PC-3 (cell line): ENCODE measurements around the gene HCFC1. TPM values are rescaled to one million over a fixed set of nuclear protein-coding genes. Genes with fewer than 3 reads are reported as not detected.

Source experiments
- ATAC-seq: fragments of 200-7000 bp; cut with Tn5 transposase; 2 replicates; pipeline ENCODE4 v1.9.1; 2020; ENCODE audit warnings: mild to moderate bottlenecking, moderate library complexity
- BruUV-seq: library from RNA; stranded (reverse); fragments of 400-500 nt; replicated peaks from 2 replicates; lab custom pipeline; 2021; lab: Mats Ljungman, UMichigan
- CTCF ChIA-PET: fragments of 300-600 bp; sonication (Branson Sonifier 250); formaldehyde crosslinking; loops from one replicate; lab custom pipeline; 2022; ENCODE audit warnings: antibody characterized with exemption; lab: Charles Lee
- POLR2A ChIA-PET: fragments of 300-600 bp; sonication (Branson Sonifier 250); formaldehyde crosslinking; loops from one replicate; lab custom pipeline; 2022; ENCODE audit warnings: antibody characterized with exemption; ENCODE audit not compliant: unreplicated experiment; lab: Charles Lee
- DNase-seq: peaks from one replicate; pipeline ENCODE4 v3.0.0-alpha.2; 2015
- H2AFZ ChIP-seq: fragments of 300-600 bp; sonication (generic); 2 replicates; pipeline ENCODE4 v1.6.0; 2016; ENCODE audit warnings: antibody characterized with exemption, low read length
- H3F3A ChIP-seq: fragments of 300-600 bp; sonication (generic); one replicate; pipeline ENCODE4 v1.6.0; 2017; ENCODE audit warnings: antibody characterized with exemption, low read length, control low read depth, mild to moderate bottlenecking; ENCODE audit not compliant: unreplicated experiment
- H3K27ac ChIP-seq: fragments of 300-600 bp; sonication (generic); 2 replicates; pipeline ENCODE4 v1.5.1; 2016; ENCODE audit warnings: mild to moderate bottlenecking, low read length
- H3K27me3 ChIP-seq: fragments of 300-600 bp; sonication (generic); 2 replicates; pipeline ENCODE4 v1.6.1; 2016; ENCODE audit warnings: low read length, mixed read lengths
- H3K36me3 ChIP-seq: fragments of 300-600 bp; sonication (generic); 2 replicates; pipeline ENCODE4 v1.6.1; 2016; ENCODE audit warnings: low read depth, mixed run types, low read length, mixed read lengths
- H3K4me1 ChIP-seq: fragments of 300-600 bp; sonication (generic); 2 replicates; pipeline ENCODE4 v1.5.1; 2016; ENCODE audit warnings: low read length; ENCODE audit not compliant: insufficient read depth
- H3K4me2 ChIP-seq: fragments of 300-600 bp; sonication (generic); 2 replicates; pipeline ENCODE4 v1.6.0; 2016; ENCODE audit warnings: low read length
- H3K4me3 ChIP-seq: fragments of 300-600 bp; sonication (generic); 2 replicates; pipeline ENCODE4 v1.5.1; 2016; ENCODE audit warnings: mild to moderate bottlenecking, low read length, mixed read lengths
- H3K79me2 ChIP-seq: fragments of 300-600 bp; sonication (generic); 2 replicates; pipeline ENCODE4 v1.6.1; 2017; ENCODE audit warnings: low read length, mixed read lengths
- H3K9ac ChIP-seq: fragments of 300-600 bp; sonication (generic); 2 replicates; pipeline ENCODE4 v1.6.0; 2016; ENCODE audit warnings: mild to moderate bottlenecking, low read length
- H3K9me2 ChIP-seq: fragments of 300-600 bp; sonication (generic); replicated peaks from 2 replicates; pipeline ENCODE4 v1.6.1; 2016; ENCODE audit warnings: mixed run types, low read length, mixed read lengths
- H3K9me3 ChIP-seq: fragments of 300-600 bp; sonication (generic); 2 replicates; pipeline ENCODE4 v1.6.1; 2016; ENCODE audit warnings: low read length, mixed read lengths
- H4K20me1 ChIP-seq: fragments of 300-600 bp; sonication (generic); 2 replicates; pipeline ENCODE4 v1.6.1; 2016; ENCODE audit warnings: low read length, mixed read lengths
- CTCF ChIP-seq: fragments of 300-600 bp; sonication (generic); conservative IDR thresholded peaks from 2 replicates; pipeline ENCODE4 v1.5.1; 2017; ENCODE audit warnings: antibody characterized with exemption, low read depth, mild to moderate bottlenecking, low read length
- EZH2 ChIP-seq: fragments of 300-600 bp; sonication (generic); IDR thresholded peaks from one replicate; pipeline ENCODE4 v1.6.1; 2017; ENCODE audit warnings: antibody characterized with exemption, mild to moderate bottlenecking, low read length; ENCODE audit not compliant: unreplicated experiment
- EZH2phosphoT487 ChIP-seq: fragments of 300-600 bp; sonication (generic); IDR thresholded peaks from 2 replicates; pipeline ENCODE4 v1.6.1; 2018; ENCODE audit warnings: mild to moderate bottlenecking, antibody characterized with exemption, low read length, borderline replicate concordance
- intact Hi-C: fragments of 100-400 bp; cut with micrococcal nuclease; formaldehyde crosslinking; loops from 2 replicates; pipeline ENCODE4 v1.9.0; 2023
- total RNA-seq: library from RNA; depleted of rRNA; stranded (reverse); fragments of >200 nt; gene quantifications from 2 replicates; pipeline ENCODE4 v1.2.3, GENCODE V29; 2014

The HCFC1 gene
- total RNA-seq, 1 experiment from 2014 or later, result 66.9 TPM

GRCh38 chrX:153931151-153931550, 40.5 kb downstream of the HCFC1 start:
- Histone ChIP-seq H3K27ac (no peak overlapping the region), H3K79me2 (peaks cover 32% of the 10 kb centered on the region), H3K4me2 (no peak overlapping the region), H3K9me3 (no peaks in the 10 kb centered on the region), H3K27me3 (no peaks in the 10 kb centered on the region), H3F3A (no peaks in the 10 kb centered on the region), H3K36me3 (peaks cover 11% of the 10 kb centered on the region), H2AFZ (no peak overlapping the region), H4K20me1 (no peaks in the 10 kb centered on the region), H3K9ac (no peak overlapping the region), H3K9me2 (no peaks in the 10 kb centered on the region), H3K4me3 (no peak overlapping the region), H3K4me1 (peaks cover 26% of the 10 kb centered on the region)
- ChIA-PET POLR2A (no interaction called here), CTCF (no interaction called here)
- intact Hi-C loops, result no loop called here
- TF ChIP-seq CTCF (no peak), EZH2 (no peak), EZH2phosphoT487 (no peak)
- ATAC-seq (no peak), DNase-seq (no peak)
- BruUV-seq, result no TSS peak

DNA sequence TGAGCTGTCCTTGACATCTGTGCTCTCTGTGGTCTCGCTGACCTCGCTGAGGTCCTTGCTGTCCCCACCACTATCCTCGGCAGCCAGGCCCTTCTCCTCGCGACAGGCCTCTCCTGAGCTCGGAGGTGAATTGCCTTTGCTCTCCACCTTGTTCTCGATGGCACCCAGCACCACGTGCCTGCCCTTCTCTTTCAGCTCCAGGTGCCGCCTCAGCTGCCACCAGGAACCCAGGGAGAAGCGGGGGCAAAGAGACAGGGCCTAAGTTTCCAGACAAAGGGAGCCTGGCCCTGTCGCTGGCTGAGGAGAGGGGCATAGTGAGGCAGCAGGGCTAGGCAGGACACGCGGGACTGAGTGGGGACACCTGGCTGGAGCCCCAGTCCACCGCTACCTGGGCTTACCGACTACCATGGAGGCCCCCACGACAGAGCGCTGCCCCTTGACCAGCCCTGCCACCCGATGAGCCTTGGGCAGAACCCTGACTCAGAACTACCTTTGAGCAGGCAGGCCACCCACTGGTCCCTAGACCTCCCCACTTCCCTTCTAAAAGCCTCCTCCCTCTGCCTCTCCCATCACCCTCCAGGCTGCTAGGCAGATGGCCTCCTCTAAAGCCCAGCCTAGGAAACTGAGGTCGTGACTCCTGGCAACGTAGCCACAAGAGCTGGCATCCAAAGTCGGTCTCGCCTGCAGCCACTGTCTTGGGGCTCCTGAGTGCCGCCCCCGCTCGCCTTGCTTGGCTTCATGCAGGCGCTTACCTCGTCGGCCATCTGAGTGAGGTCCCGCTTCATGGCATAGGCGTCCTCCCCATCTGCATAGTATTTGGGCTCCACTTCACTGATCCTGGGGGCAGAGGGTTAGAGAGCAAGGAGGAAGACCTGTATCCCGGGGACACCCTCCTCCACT, 41.4 kb downstream of the HCFC1 start:
- no peak overlapping the region for H3K4me3 ChIP-seq
- H3K9ac ChIP-seq, result no peak overlapping the region
- no peaks in the 10 kb centered on the region for H3K27me3 ChIP-seq
- DNase-seq (no peak), ATAC-seq (no peak)
- BruUV-seq, result no TSS peak
- no peaks in the 10 kb centered on the region for H3K9me3 ChIP-seq
- H3K36me3 ChIP-seq, result peaks cover 11% of the 10 kb centered on the region
- peaks cover 32% of the 10 kb centered on the region for H3K79me2 ChIP-seq
- ChIA-PET CTCF (no interaction called here), POLR2A (no interaction called here)
- TF ChIP-seq EZH2phosphoT487, result no peak
- H3K27ac ChIP-seq, result no peak overlapping the region
- no peaks in the 10 kb centered on the region for H3F3A ChIP-seq
- no peaks in the 10 kb centered on the region for H4K20me1 ChIP-seq
- peaks cover 26% of the 10 kb centered on the region for H3K4me1 ChIP-seq
- H3K4me2 ChIP-seq, result no peak overlapping the region
- no peaks in the 10 kb centered on the region for H3K9me2 ChIP-seq
- H2AFZ ChIP-seq, result no peak overlapping the region
- intact Hi-C loops, result no loop called here

DNA sequence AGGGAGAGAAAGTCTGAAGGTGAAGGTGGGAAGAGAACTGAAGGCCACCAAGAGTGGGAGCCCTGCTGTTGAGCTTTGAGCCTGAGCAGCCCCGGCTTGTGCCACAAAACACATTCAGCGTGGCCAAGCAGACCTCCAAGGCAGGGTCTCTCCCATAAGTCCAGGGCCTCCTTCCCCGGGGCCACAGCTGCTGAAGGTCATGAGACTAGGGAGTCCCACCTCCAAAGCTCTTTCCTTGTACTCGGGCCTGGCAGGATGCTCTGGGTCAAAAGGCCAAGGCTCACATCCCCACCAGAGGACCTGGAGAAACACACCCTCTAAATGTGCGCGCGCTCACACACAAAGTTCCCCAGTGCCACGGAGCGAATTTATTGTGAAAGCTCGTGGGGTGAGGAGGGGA, 42.0 kb downstream of the HCFC1 start:
- no peak overlapping the region for H3K4me2 ChIP-seq
- peaks cover 31% of the 10 kb centered on the region for H3K79me2 ChIP-seq
- no peaks in the 10 kb centered on the region for H3K27me3 ChIP-seq
- no peak overlapping the region for H3K9ac ChIP-seq
- peaks cover 11% of the 10 kb centered on the region for H3K36me3 ChIP-seq
- no peak overlapping the region for H3K4me3 ChIP-seq
- TF ChIP-seq CTCF (no peak), EZH2phosphoT487 (no peak), EZH2 (no peak)
- H2AFZ ChIP-seq, result no peak overlapping the region
- H3K4me1 ChIP-seq, result peaks cover 26% of the 10 kb centered on the region
- no peak for DNase-seq
- BruUV-seq, result no TSS peak
- H4K20me1 ChIP-seq, result no peaks in the 10 kb centered on the region
- POLR2A ChIA-PET, result no interaction called here
- no peaks in the 10 kb centered on the region for H3F3A ChIP-seq
- no peak overlapping the region for H3K27ac ChIP-seq
- no peaks in the 10 kb centered on the region for H3K9me3 ChIP-seq
- intact Hi-C loops, result loop anchor here (2.0 to 5.0 kb wide), 3 partner anchors 17 to 167 kb away; partner anchors contain the start of genes HCFC1 and PLXNB3
- H3K9me2 ChIP-seq, result no peaks in the 10 kb centered on the region
- ATAC-seq, result no peak
- CTCF ChIA-PET, result no interaction called here
